DND-41 (cell line): ENCODE measurements around the gene MYOCOS.

Experiments used
- ATAC-seq: fragments of 200-7000 bp; cut with Tn5 transposase; 3 replicates; pipeline ENCODE4 v1.9.1; 2021; ENCODE audit warnings: low read depth; ENCODE audit not compliant: insufficient read depth
- DNase-seq: peaks from one replicate; pipeline ENCODE4 v3.0.0-alpha.2; 2020
- H2AFZ ChIP-seq: 2 replicates; pipeline ENCODE4 v1.6.0; 2012; ENCODE audit warnings: low read depth, low read length
- H3K27ac ChIP-seq: 2 replicates; pipeline ENCODE4 v1.5.1; 2012; ENCODE audit warnings: low read length, inconsistent platforms
- H3K27me3 ChIP-seq: fragments of 200-600 bp; sonication (generic); 2 replicates; pipeline ENCODE4 v1.6.0; 2012; ENCODE audit warnings: low read length, mild to moderate bottlenecking, inconsistent platforms; ENCODE audit not compliant: insufficient read depth, poor library complexity
- H3K36me3 ChIP-seq: 2 replicates; pipeline ENCODE4 v1.5.1; 2012; ENCODE audit warnings: low read length, inconsistent platforms; ENCODE audit not compliant: insufficient read depth
- H3K4me1 ChIP-seq: 2 replicates; pipeline ENCODE4 v1.5.1; 2012; ENCODE audit warnings: mild to moderate bottlenecking, low read length; ENCODE audit not compliant: insufficient read depth
- H3K4me2 ChIP-seq: 2 replicates; pipeline ENCODE4 v1.6.0; 2012; ENCODE audit warnings: mild to moderate bottlenecking, moderate library complexity, low read length, inconsistent platforms; ENCODE audit not compliant: insufficient read depth
- H3K4me3 ChIP-seq, 2 experiments: fragments of 200-600 bp in 1 of 2; shearing (Covaris generic) in 1 of 2; 2 replicates each; pipeline ENCODE4 v1.5.1; 2012 to 2016; ENCODE audit warnings: inconsistent platforms in 2 of 2, low read length in 2 of 2, mild to moderate bottlenecking in 2 of 2, low read depth in 1 of 2, moderate library complexity in 1 of 2
- H3K79me2 ChIP-seq: 2 replicates; pipeline ENCODE4 v1.6.0; 2012; ENCODE audit warnings: low read length, inconsistent platforms; ENCODE audit not compliant: insufficient read depth
- H3K9ac ChIP-seq: 2 replicates; pipeline ENCODE4 v1.6.0; 2012; ENCODE audit warnings: low read depth, mild to moderate bottlenecking, inconsistent platforms, low read length, moderate library complexity
- H3K9me3 ChIP-seq: 2 replicates; pipeline ENCODE4 v1.5.1; 2012; ENCODE audit warnings: low read length, moderate library complexity, mild to moderate bottlenecking, inconsistent platforms; ENCODE audit not compliant: insufficient read depth, severe bottlenecking
- H4K20me1 ChIP-seq: 2 replicates; pipeline ENCODE4 v1.6.0; 2012; ENCODE audit warnings: low read length; ENCODE audit not compliant: insufficient read depth
- CTCF ChIP-seq: IDR thresholded peaks from 2 replicates; pipeline ENCODE4 v1.5.1; 2012; ENCODE audit warnings: borderline replicate concordance, low read length, moderate library complexity, mild to moderate bottlenecking; ENCODE audit not compliant: poor library complexity, severe bottlenecking; ENCODE audit errors: extremely low read depth
- EZH2 ChIP-seq: IDR thresholded peaks from 3 replicates; pipeline ENCODE4 v1.6.1; 2012; ENCODE audit warnings: borderline replicate concordance, low read depth, mild to moderate bottlenecking, moderate library complexity, low read length, inconsistent platforms; ENCODE audit not compliant: severe bottlenecking

MYOCOS gene

GRCh38 chr1:171628225-171628624, 6.2 kb downstream of the MYOCOS start:
- Histone ChIP-seq H3K79me2 (no peaks in the 10 kb centered on the region), H3K4me3 (no peak overlapping the region), H2AFZ (no peak overlapping the region), H4K20me1 (no peaks in the 10 kb centered on the region), H3K4me2 (no peak overlapping the region), H3K9ac (no peak overlapping the region), H3K9me3 (no peaks in the 10 kb centered on the region), H3K4me1 (no peaks in the 10 kb centered on the region), H3K36me3 (no peaks in the 10 kb centered on the region), H3K27ac (no peak overlapping the region), H3K27me3 (no peaks in the 10 kb centered on the region)
- DNase-seq: no peak
- ATAC-seq: no peak
- TF ChIP-seq CTCF (no peak), EZH2 (no peak)

GRCh38 chr1:171635661-171636060, 13.6 kb downstream of the MYOCOS start:
- Histone ChIP-seq H3K27me3 (no peaks in the 10 kb centered on the region), H3K4me2 (no peak overlapping the region), H2AFZ (no peak overlapping the region), H3K4me1 (no peaks in the 10 kb centered on the region), H3K27ac (no peak overlapping the region), H3K9me3 (no peaks in the 10 kb centered on the region), H4K20me1 (no peaks in the 10 kb centered on the region), H3K4me3 (no peak overlapping the region), H3K9ac (no peak overlapping the region), H3K36me3 (no peaks in the 10 kb centered on the region), H3K79me2 (no peaks in the 10 kb centered on the region)
- no peak for TF ChIP-seq CTCF
- no peak for TF ChIP-seq EZH2
- ATAC-seq: 0 out of 3 replicates have a peak, but pooled peaks have one; percentile 12
- no peak for DNase-seq

GRCh38 chr1:171636141-171636540, 14.1 kb downstream of the MYOCOS start:
- Histone ChIP-seq H3K27ac (no peak overlapping the region), H3K4me2 (no peak overlapping the region), H3K9ac (no peak overlapping the region), H3K9me3 (no peaks in the 10 kb centered on the region), H3K27me3 (peaks cover 2% of the 10 kb centered on the region), H4K20me1 (no peaks in the 10 kb centered on the region), H3K4me3 (no peak overlapping the region), H3K79me2 (no peaks in the 10 kb centered on the region), H2AFZ (no peak overlapping the region), H3K4me1 (no peaks in the 10 kb centered on the region), H3K36me3 (no peaks in the 10 kb centered on the region)
- TF ChIP-seq EZH2 (no peak), CTCF (no peak)
- DNase-seq (no peak), ATAC-seq (no peak)
